GM12873 (cell line): ENCODE data around the gene SLC44A1.

Experiments
- CTCF ChIP-seq: IDR thresholded peaks from 2 replicates; pipeline ENCODE4 v1.5.1; 2012; ENCODE audit warnings: low read depth, mild to moderate bottlenecking, moderate library complexity, low read length, control low read depth; ENCODE audit not compliant: insufficient read depth; ENCODE audit errors: missing control alignments

SLC44A1 gene

GRCh38 chr9:105251733-105252404 lies 7.4 kb downstream of the SLC44A1 start:
- TF ChIP-seq CTCF = no peak

- no peak for TF ChIP-seq CTCF
Observed at GRCh38 chr9:105252405-105252756, 7.9 kb downstream of the SLC44A1 start.

GRCh38 chr9:105254226-105254625 lies 9.8 kb downstream of the SLC44A1 start:
- no peak for TF ChIP-seq CTCF

GRCh38 chr9:105255421-105255820 lies 11.0 kb downstream of the SLC44A1 start:
- TF ChIP-seq CTCF = no peak

GRCh38 chr9:105257809-105258208 lies 13.4 kb downstream of the SLC44A1 start:
- no peak for TF ChIP-seq CTCF

GRCh38 chr9:105258225-105258737 lies 13.8 kb downstream of the SLC44A1 start:
- no peak for TF ChIP-seq CTCF

GRCh38 chr9:105259274-105259673 lies 14.8 kb downstream of the SLC44A1 start:
- TF ChIP-seq CTCF = no peak
